Measurements from ENCODE around the gene KRTAP19-8. TPM values are rescaled to one million over a fixed set of nuclear protein-coding genes. Genes with fewer than 3 reads are reported as not detected.

Gene KRTAP19-8
- total and polyA plus RNA-seq, 10 of the 15 experiments (the other 5 are each of a cell fraction or from before 2014, with no cell fraction given) = not detected

- no peak for ATAC-seq
- no peak overlapping the region for H3K4me2 ChIP-seq (ENCODE audit: control insufficient read depth, insufficient read depth)
- H3K36me3 ChIP-seq (ENCODE audit: control insufficient read depth in 2 of 2, insufficient read depth in 2 of 2, low read length in 1 of 2) = no peaks in the 10 kb centered on the region
- no peaks in the 10 kb centered on the region for H3K79me2 ChIP-seq (ENCODE audit: control insufficient read depth, insufficient read depth, low read length)
- FAIRE-seq = no peak
- BruUV-seq (replicated peaks) = no TSS peak
- SMC1A ChIA-PET (ENCODE audit: uncharacterized antibody, unreplicated experiment) = no interaction called here
- H3K9me3 ChIP-seq (replicated peaks; ENCODE audit: control insufficient read depth, insufficient read depth, low read length) = no peaks in the 10 kb centered on the region; the same call in 2 of the 3 replicates
- TF ChIP-seq MAX (IDR thresholded peaks at IDR 0.05; ENCODE audit: low read depth, low read length) = no peak
- TF ChIP-seq CHD4 (IDR thresholded peaks at IDR 0.05) = no peak
- TF ChIP-seq ETV6 (conservative IDR thresholded peaks at IDR 0.05 in 1 of 2, IDR thresholded peaks at IDR 0.05 in 1 of 2; ENCODE audit: borderline replicate concordance in 1 of 2, low read depth in 1 of 2) = no peak
- TF ChIP-seq ZNF622 (IDR thresholded peaks at IDR 0.05) = no peak
- TF ChIP-seq GABPA (IDR thresholded peaks at IDR 0.05; ENCODE audit: low read depth) = no peak
- TF ChIP-seq CREB1 (IDR thresholded peaks at IDR 0.05; ENCODE audit: low read depth) = no peak
- no peak for TF ChIP-seq USF2 (IDR thresholded peaks at IDR 0.05; ENCODE audit: borderline replicate concordance, low read depth, low read length)
- CTCF ChIA-PET = interaction anchor here (0.8 kb wide), 1 partner anchor 24 kb away, joined by 3 read pairs; no protein-coding TSS in a partner anchor
- H3K4me3 ChIP-seq = no peak overlapping the region
- in situ Hi-C loops (cut with MboI) (no loop called here), intact Hi-C loops (cut with micrococcal nuclease; ENCODE audit: unreplicated experiment) (no loop called here)
- no peak overlapping the region for H3K9ac ChIP-seq (ENCODE audit: control insufficient read depth, insufficient read depth, low read length)
- no peak overlapping the region for H2AFZ ChIP-seq (ENCODE audit: control insufficient read depth, low read depth, low read length)
- no peaks in the 10 kb centered on the region for H3K4me1 ChIP-seq (ENCODE audit: control insufficient read depth, insufficient read depth, low read length)
- POLR2A ChIA-PET = no interaction called here
- RAD21 ChIA-PET (ENCODE audit: unreplicated experiment) = no interaction called here
- DNase-seq (ENCODE audit: low read depth, low spot score) = no peak
- 0% methylated on average over 4 of the region's 4 CpGs for WGBS (ENCODE audit: insufficient coverage, insufficient replicate concordance, low lambda C conversion rate, missing lambda C conversion rate)
- H3K27me3 ChIP-seq (replicated peaks in 1 of 2; ENCODE audit: control insufficient read depth in 2 of 2, insufficient read depth in 2 of 2, low read length in 1 of 2) = no peaks in the 10 kb centered on the region
- no peaks in the 10 kb centered on the region for H4K20me1 ChIP-seq (ENCODE audit: control insufficient read depth, insufficient read depth)
- H3K27ac ChIP-seq (ENCODE audit: control insufficient read depth, insufficient read depth) = no peak overlapping the region
These were observed 34.3 kb upstream of the KRTAP19-8 start for GRCh38 chr21:31072533-31072932.

- H2AFZ ChIP-seq (ENCODE audit: control insufficient read depth, low read depth, low read length) = no peak overlapping the region
- ChIA-PET CTCF (no interaction called here), RAD21 (ENCODE audit: unreplicated experiment) (no interaction called here), POLR2A (no interaction called here), SMC1A (ENCODE audit: uncharacterized antibody, unreplicated experiment) (no interaction called here)
- 14% methylated on average over 3 of the region's 3 CpGs for WGBS (ENCODE audit: insufficient coverage, insufficient replicate concordance, low lambda C conversion rate, missing lambda C conversion rate)
- TF ChIP-seq BCL11A (IDR thresholded peaks at IDR 0.05; ENCODE audit: low read depth, low read length) (no peak), RCOR1 (conservative IDR thresholded peaks at IDR 0.05; ENCODE audit: low read depth, low read length) (peak; percentile 24; the same call in 1 of the 2 replicates), PKNOX1 (IDR thresholded peaks at IDR 0.05) (peak; percentile 47)
- H3K36me3 ChIP-seq (ENCODE audit: control insufficient read depth in 2 of 2, insufficient read depth in 2 of 2, low read length in 1 of 2) = no peaks in the 10 kb centered on the region
- BruUV-seq (replicated peaks) = no TSS peak
- no peak overlapping the region for H3K27ac ChIP-seq (ENCODE audit: control insufficient read depth, insufficient read depth)
- intact Hi-C loops (cut with micrococcal nuclease; ENCODE audit: unreplicated experiment) (no loop called here), in situ Hi-C loops (cut with MboI) (no loop called here)
- H3K79me2 ChIP-seq (ENCODE audit: control insufficient read depth, insufficient read depth, low read length) = no peaks in the 10 kb centered on the region
- H4K20me1 ChIP-seq (ENCODE audit: control insufficient read depth, insufficient read depth) = no peaks in the 10 kb centered on the region
- no peak overlapping the region for H3K9ac ChIP-seq (ENCODE audit: control insufficient read depth, insufficient read depth, low read length)
- FAIRE-seq = no peak
- H3K9me3 ChIP-seq (replicated peaks; ENCODE audit: control insufficient read depth, insufficient read depth, low read length) = no peaks in the 10 kb centered on the region
- peak; percentile 66 for ATAC-seq
- no peak for DNase-seq (ENCODE audit: low read depth, low spot score)
- no peak overlapping the region for H3K4me2 ChIP-seq (ENCODE audit: control insufficient read depth, insufficient read depth)
- no peaks in the 10 kb centered on the region for H3K4me1 ChIP-seq (ENCODE audit: control insufficient read depth, insufficient read depth, low read length)
- H3K4me3 ChIP-seq = no peak overlapping the region
- no peaks in the 10 kb centered on the region for H3K27me3 ChIP-seq (replicated peaks in 1 of 2; ENCODE audit: control insufficient read depth in 2 of 2, insufficient read depth in 2 of 2, low read length in 1 of 2)
These were observed 26.5 kb upstream of the KRTAP19-8 start for GRCh38 chr21:31064803-31065202.
